ENCODE results near the gene SLC22A12. TPM values are rescaled to one million over a fixed set of nuclear protein-coding genes. Genes with fewer than 3 reads are reported as not detected.

The SLC22A12 gene
- total RNA-seq, 2 experiments from 2014 or later, result not detected

GRCh38 chr11:64650923-64651523 is 60.0 kb downstream of the SLC22A12 start:
- peaks cover 12% of the 10 kb centered on the region for H3K27me3 Mint-ChIP-seq
- no peaks in the 10 kb centered on the region for H3K36me3 Mint-ChIP-seq (ENCODE audit: low read depth)
- H3K4me1 Mint-ChIP-seq, result no peaks in the 10 kb centered on the region
- no peaks in the 10 kb centered on the region for H3K9me3 Mint-ChIP-seq
- no peak overlapping the region for H3K27ac Mint-ChIP-seq
- H3K4me3 Mint-ChIP-seq, result no peak overlapping the region
- no peak for DNase-seq
- CTCF ChIA-PET, result interaction anchor here (0.8 to 2.8 kb wide), 6 partner anchors 8 to 291 kb away, joined by 3 to 17 read pairs (median 6); no protein-coding TSS in a partner anchor
- POLR2A ChIA-PET, result no interaction called here

Other genes starting within 250 kb of the SLC22A12 start
- gene RPS6KA4, start 232.1 kb upstream of the SLC22A12 start, total RNA-seq, result 10 to 100 TPM; 40.2 to 43.5 TPM
- not detected for gene SLC22A11, start 35.3 kb upstream of the SLC22A12 start, total RNA-seq
- under 1 TPM in 1 of 2 experiments, not detected in 1; 0.08 TPM for gene NRXN2, start 132.0 kb downstream of the SLC22A12 start, total RNA-seq
- gene RASGRP2, start 152.9 kb downstream of the SLC22A12 start, total RNA-seq, result 100 to 1,000 TPM; 179 to 183 TPM
- gene PYGM, start 168.8 kb downstream of the SLC22A12 start, total RNA-seq, result 1 to 10 TPM; 3.1 to 4.0 TPM
- gene SF1, start 187.3 kb downstream of the SLC22A12 start, total RNA-seq, result 100 to 1,000 TPM; 385 to 390 TPM
- gene MAP4K2, start 212.0 kb downstream of the SLC22A12 start, total RNA-seq, result 10 to 100 TPM; 95.6 to 98.0 TPM
- gene MEN1, start 219.3 kb downstream of the SLC22A12 start, total RNA-seq, result 10 to 100 TPM; 32.5 to 33.4 TPM